SK-N-SH (cell line): ENCODE data around the gene MAPK14. TPM values are rescaled to one million over a fixed set of nuclear protein-coding genes. Genes with fewer than 3 reads are reported as not detected.
A peak's percentile ranks its signal among the peaks of the same experiment; 100 is the strongest.
"Not testable (repeated sequence)": the region's sequence is repeated elsewhere in the genome, so short reads cannot be mapped to it uniquely, and the experiment has no call there.

Experiments used
- CTCF ChIA-PET: fragments of 300-600, 350-600 bp; formaldehyde crosslinking; extraction: SDS; loops from one replicate; lab custom pipeline; 2021; lab: Yijun Ruan, JAX
- POLR2A ChIA-PET: fragments of 350-600 bp; sonication (Branson Sonifier 250); formaldehyde crosslinking; extraction: SDS; loops from one replicate; lab custom pipeline; 2020; ENCODE audit warnings: antibody characterized with exemption, inconsistent platforms; lab: Yijun Ruan, JAX
- DNase-seq: peaks from one replicate; pipeline ENCODE4 v3.0.0; 2012
- H2AFZ ChIP-seq: fragments of 200-600 bp; sonication (generic); 2 replicates; pipeline ENCODE4 v1.8.1; 2016; ENCODE audit warnings: antibody characterized with exemption, mild to moderate bottlenecking, low read depth
- H3F3A ChIP-seq: fragments of 200-600 bp; sonication (generic); replicated peaks from 2 replicates; pipeline ENCODE3; 2016; ENCODE audit warnings: antibody characterized with exemption, mild to moderate bottlenecking; ENCODE audit not compliant: insufficient read depth
- H3K27ac ChIP-seq, 2 experiments: fragments of 200-500 bp in 1 of 2; fragments of 200-600 bp in 1 of 2; sonication (Bioruptor generic) in 1 of 2; sonication (generic), shearing (Covaris generic) in 1 of 2; 2 replicates each; pipeline versions ENCODE4 v1.5.1 to v1.6.1; 2014 to 2016; ENCODE audit warnings: low read depth in 2 of 2, inconsistent platforms in 1 of 2, low read length in 1 of 2, mild to moderate bottlenecking in 1 of 2, mixed read lengths in 1 of 2
- H3K27me3 ChIP-seq: fragments of 200-600 bp; sonication (generic), shearing (Covaris generic); 2 replicates; pipeline ENCODE4 v1.6.1; 2016; ENCODE audit warnings: mixed run types; ENCODE audit not compliant: insufficient read depth
- H3K36me3 ChIP-seq, 2 experiments: fragments of 200-500 bp in 1 of 2; fragments of 200-600 bp in 1 of 2; sonication (Bioruptor generic) in 1 of 2; sonication (generic) in 1 of 2; replicated peaks in 1 of 2; 2 replicates each; pipeline versions ENCODE3 to v1.5.1; 2014 to 2016; ENCODE audit warnings: low read length in 1 of 2, mild to moderate bottlenecking in 1 of 2; ENCODE audit not compliant: insufficient read depth in 2 of 2, control insufficient read depth in 1 of 2
- H3K4me1 ChIP-seq, 2 experiments: fragments of 200-500 bp in 1 of 2; fragments of 200-600 bp in 1 of 2; sonication (Bioruptor generic) in 1 of 2; sonication (generic), shearing (Covaris generic) in 1 of 2; 2 replicates each; pipeline versions ENCODE4 v1.5.1 to v1.6.1; 2014 to 2016; ENCODE audit warnings: low read depth in 1 of 2, low read length in 1 of 2, mixed run types in 1 of 2; ENCODE audit not compliant: insufficient read depth in 2 of 2, control insufficient read depth in 1 of 2
- H3K4me2 ChIP-seq: fragments of 200-600 bp; sonication (generic), shearing (Covaris generic); 2 replicates; pipeline ENCODE4 v1.6.1; 2017; ENCODE audit warnings: mixed run types
- H3K4me3 ChIP-seq, 2 experiments: fragments of 200-500 bp in 1 of 2; fragments of 200-600 bp in 1 of 2; sonication (Bioruptor generic) in 1 of 2; sonication (generic), shearing (Covaris generic) in 1 of 2; 2 replicates each; pipeline versions ENCODE4 v1.5.1 to v1.8.1; 2014 to 2016; ENCODE audit warnings: low read depth in 2 of 2, inconsistent platforms in 1 of 2, low read length in 1 of 2, mild to moderate bottlenecking in 1 of 2, mixed read lengths in 1 of 2, moderate library complexity in 1 of 2
- H3K79me2 ChIP-seq: fragments of 200-600 bp; sonication (generic); 2 replicates; pipeline ENCODE4 v1.8.1; 2017; ENCODE audit warnings: mild to moderate bottlenecking; ENCODE audit not compliant: insufficient read depth
- H3K9ac ChIP-seq: fragments of 200-600 bp; sonication (generic); 2 replicates; pipeline ENCODE4 v1.6.1; 2017; ENCODE audit warnings: mixed run types
- H3K9me2 ChIP-seq: fragments of 200-600 bp; sonication (generic); 2 replicates; pipeline ENCODE4 v1.6.1; 2017; ENCODE audit warnings: mixed run types
- H3K9me3 ChIP-seq: fragments of 200-600 bp; sonication (generic); 2 replicates; pipeline ENCODE4 v1.6.1; 2017; ENCODE audit warnings: mixed run types, mild to moderate bottlenecking, moderate library complexity
- H4K20me1 ChIP-seq: fragments of 200-600 bp; sonication (generic); 2 replicates; pipeline ENCODE4 v1.6.1; 2017; ENCODE audit warnings: mild to moderate bottlenecking, mixed run types; ENCODE audit not compliant: insufficient read depth
- ELF1 ChIP-seq: IDR thresholded peaks from 2 replicates; pipeline ENCODE4 v1.4.0; 2012
- GABPA ChIP-seq: IDR thresholded peaks from 2 replicates; pipeline ENCODE4 v1.4.0; 2012; ENCODE audit warnings: low read depth, mild to moderate bottlenecking
- MAX ChIP-seq: IDR thresholded peaks from 2 replicates; pipeline ENCODE4 v1.4.0; 2012; ENCODE audit warnings: low read depth
- MEF2A ChIP-seq: IDR thresholded peaks from 2 replicates; pipeline ENCODE4 v1.4.0; 2012; ENCODE audit warnings: low read depth, borderline replicate concordance
- NFIC ChIP-seq: IDR thresholded peaks from 2 replicates; pipeline ENCODE4 v1.4.0; 2012; ENCODE audit warnings: borderline replicate concordance
- PBX3 ChIP-seq: IDR thresholded peaks from 2 replicates; pipeline ENCODE4; 2012
- RCOR1 ChIP-seq: fragments of 150-350 bp; IDR thresholded peaks from 2 replicates; pipeline ENCODE4 v1.6.1; 2017; ENCODE audit warnings: antibody characterized with exemption, low read length
- RFX5 ChIP-seq: IDR thresholded peaks from 2 replicates; pipeline ENCODE4 v1.6.1; 2012; ENCODE audit warnings: mild to moderate bottlenecking, improper control_type of control experiment, low read length
- SIN3A ChIP-seq: IDR thresholded peaks from 2 replicates; pipeline ENCODE4 v1.6.1; 2012; ENCODE audit warnings: low read depth, mild to moderate bottlenecking, low read length, moderate library complexity, borderline replicate concordance
- TEAD4 ChIP-seq: IDR thresholded peaks from 2 replicates; pipeline ENCODE4 v1.4.0; 2012; ENCODE audit warnings: mild to moderate bottlenecking, borderline replicate concordance; ENCODE audit not compliant: insufficient read depth
- USF2 ChIP-seq: fragments of 150-350 bp; IDR thresholded peaks from 2 replicates; pipeline ENCODE4 v1.6.1; 2017; ENCODE audit warnings: antibody characterized with exemption, low read length, low read depth, borderline replicate concordance
- WGBS: methylation state at CpG from one replicate; pipeline ENCODE4 v1.1.6; 2017; ENCODE audit warnings: low lambda C conversion rate; 5-methylcytosine and 5-hydroxymethylcytosine counted together
- polyA plus RNA-seq, 3 experiments: library from polyadenylated mRNA; depleted of rRNA; stranded (reverse); fragments of >200 nt; gene quantifications; 2 replicates each; pipeline ENCODE4 v1.2.3, GENCODE V29; 2012

MAPK14 gene
- polyA plus RNA-seq, 1 of the 3 experiments (the other 2 are of a cell fraction): 19.8 TPM

- no peak for TF ChIP-seq SIN3A
- no peak for TF ChIP-seq PBX3
- TF ChIP-seq ELF1: no peak
- no peak for TF ChIP-seq RFX5
- TF ChIP-seq USF2: no peak
- TF ChIP-seq RCOR1: no peak
- TF ChIP-seq MEF2A: no peak
- TF ChIP-seq TEAD4: no peak
- no peak for TF ChIP-seq GABPA
These were observed 54.7 kb downstream of the MAPK14 start (continued) for GRCh38 chr6:36082318-36082717.

- H2AFZ ChIP-seq: no peak overlapping the region
- CTCF ChIA-PET: interaction anchor here (2.0 to 6.8 kb wide), 3 partner anchors 10 to 56 kb away, joined by 6 to 48 read pairs (median 14); partner anchors contain the start of gene MAPK14
- H3K36me3 ChIP-seq: peaks cover 51 to 68% of the 10 kb centered on the region in 2 experiments
- H3K9me3 ChIP-seq: peaks cover 10% of the 10 kb centered on the region; the same call in 1 of the 2 replicates
- no peak for DNase-seq
- H4K20me1 ChIP-seq: no peaks in the 10 kb centered on the region
- no peak overlapping the region for H3K27ac ChIP-seq
- H3K27me3 ChIP-seq: no peaks in the 10 kb centered on the region
- H3K4me2 ChIP-seq: no peak overlapping the region
- H3K9me2 ChIP-seq: no peaks in the 10 kb centered on the region
- TF ChIP-seq MAX: no peak
- H3K4me1 ChIP-seq: no peaks in the 10 kb centered on the region
- H3K4me3 ChIP-seq: no peak overlapping the region
- 0 out of 2 replicates have a peak, but pooled peaks cover 3% of the 10 kb centered on the region for H3K79me2 ChIP-seq
- H3F3A ChIP-seq: no peaks in the 10 kb centered on the region
- H3K9ac ChIP-seq: no peak overlapping the region
- WGBS: 92% methylated on average over 3 of the region's 3 CpGs
- POLR2A ChIA-PET: no interaction called here
These were observed 55.8 kb downstream of the MAPK14 start for GRCh38 chr6:36083446-36083845.

GRCh38 chr6:36088204-36088603 is 60.6 kb downstream of the MAPK14 start:
- not testable (repeated sequence) for H3K27ac ChIP-seq
- peaks cover 22 to 34% of the 10 kb centered on the region in 2 experiments for H3K36me3 ChIP-seq
- peak; percentile 43; the same call in 1 of the 2 replicates for TF ChIP-seq NFIC
- TF ChIP-seq, all 33 proteins: peak for 1; not testable (repeated sequence) for 32
- POLR2A ChIA-PET, H3K9me3 ChIP-seq, H3K4me3 ChIP-seq, H2AFZ ChIP-seq, H4K20me1 ChIP-seq, H3K27me3 ChIP-seq, H3K4me2 ChIP-seq, DNase-seq, H3K9ac ChIP-seq, CTCF ChIA-PET, H3F3A ChIP-seq, H3K9me2 ChIP-seq, H3K79me2 ChIP-seq, H3K4me1 ChIP-seq: not testable (repeated sequence)
- 72% methylated on average over 5 of the region's 5 CpGs for WGBS
